ENCODE measurements around the gene LRMDA.
"Not testable (repeated sequence)": the region's sequence is repeated elsewhere in the genome, so short reads cannot be mapped to it uniquely, and the experiment has no call there.

LRMDA gene

GRCh38 chr10:75761289-75761688 is 329.9 kb downstream of the LRMDA start:
- no peak for DNase-seq

- DNase-seq, result no peak
Observed at GRCh38 chr10:75762431-75762802, 331.0 kb downstream of the LRMDA start.

GRCh38 chr10:75763652-75764051 is 332.2 kb downstream of the LRMDA start:
- DNase-seq, result no peak

GRCh38 chr10:75764974-75765788 is 333.8 kb downstream of the LRMDA start:
- no peak for DNase-seq

- DNase-seq, result no peak
Observed at GRCh38 chr10:75765789-75766096, 334.3 kb downstream of the LRMDA start.

GRCh38 chr10:75766106-75766505 is 334.7 kb downstream of the LRMDA start:
- no peak for DNase-seq

- not testable (repeated sequence) for DNase-seq
Observed at GRCh38 chr10:75766752-75767151, 335.3 kb downstream of the LRMDA start.

GRCh38 chr10:75770626-75771081 is 339.2 kb downstream of the LRMDA start:
- no peak for DNase-seq

- DNase-seq, result no peak
Observed at GRCh38 chr10:75771606-75772005, 340.2 kb downstream of the LRMDA start.

GRCh38 chr10:75772153-75772887 is 340.9 kb downstream of the LRMDA start:
- no peak for DNase-seq

GRCh38 chr10:75773231-75773780 is 341.9 kb downstream of the LRMDA start:
- DNase-seq, result no peak

GRCh38 chr10:75773813-75774782 is 342.7 kb downstream of the LRMDA start:
- DNase-seq, result no peak

GRCh38 chr10:75774783-75775490 is 343.5 kb downstream of the LRMDA start:
- no peak for DNase-seq

GRCh38 chr10:75776738-75777504 is 345.5 kb downstream of the LRMDA start:
- DNase-seq, result no peak

GRCh38 chr10:75778665-75779064 is 347.2 kb downstream of the LRMDA start:
- DNase-seq, result no peak

- no peak for DNase-seq
Observed at GRCh38 chr10:75779276-75779675, 347.9 kb downstream of the LRMDA start.

GRCh38 chr10:75782463-75783248 is 351.2 kb downstream of the LRMDA start:
- no peak for DNase-seq

GRCh38 chr10:75788394-75789205 is 357.2 kb downstream of the LRMDA start:
- DNase-seq, result no peak

- no peak for DNase-seq
Observed at GRCh38 chr10:75793848-75794247, 362.4 kb downstream of the LRMDA start.

- DNase-seq, result no peak
Observed at GRCh38 chr10:75801121-75801520, 369.7 kb downstream of the LRMDA start.
